Ishikawa (cell line): ENCODE results near the gene SBF1.

ENCODE experiments used
- CEBPB ChIP-seq: IDR thresholded peaks from 2 replicates; pipeline ENCODE4 v1.6.1; 2012
- CREB1 ChIP-seq: IDR thresholded peaks from 2 replicates; pipeline ENCODE4 v1.6.1; 2012; ENCODE audit warnings: low read depth
- EGR1 ChIP-seq: IDR thresholded peaks from 2 replicates; pipeline ENCODE4 v1.6.1; 2012
- EP300 ChIP-seq: IDR thresholded peaks from 2 replicates; pipeline ENCODE4 v1.6.1; 2012; ENCODE audit warnings: borderline replicate concordance
- FOXM1 ChIP-seq: IDR thresholded peaks from 2 replicates; pipeline ENCODE4 v1.6.1; 2012; ENCODE audit warnings: low read depth, borderline replicate concordance
- MAX ChIP-seq: IDR thresholded peaks from 2 replicates; pipeline ENCODE4 v1.6.1; 2012
- NFIC ChIP-seq: IDR thresholded peaks from 2 replicates; pipeline ENCODE4 v1.6.1; 2012
- RAD21 ChIP-seq: IDR thresholded peaks from 2 replicates; pipeline ENCODE4 v1.6.1; 2012; ENCODE audit warnings: low read depth
- REST ChIP-seq: IDR thresholded peaks from 2 replicates; pipeline ENCODE4 v1.6.1; 2012; ENCODE audit warnings: low read depth, mild to moderate bottlenecking
- TAF1 ChIP-seq: IDR thresholded peaks from 2 replicates; pipeline ENCODE4 v1.6.1; 2012; ENCODE audit warnings: low read depth, mild to moderate bottlenecking
- TCF12 ChIP-seq: IDR thresholded peaks from 2 replicates; pipeline ENCODE4 v1.6.1; 2012; ENCODE audit warnings: low read depth
- TEAD4 ChIP-seq: IDR thresholded peaks from 2 replicates; pipeline ENCODE4 v1.6.1; 2012
- USF1 ChIP-seq: IDR thresholded peaks from 2 replicates; pipeline ENCODE4 v1.6.1; 2012
- YY1 ChIP-seq: IDR thresholded peaks from 2 replicates; pipeline ENCODE4 v1.6.1; 2012; ENCODE audit warnings: low read depth
- ZBTB7A ChIP-seq: IDR thresholded peaks from 2 replicates; pipeline ENCODE4 v1.6.1; 2012; ENCODE audit warnings: low read depth

Gene SBF1

GRCh38 chr22:50506611-50507420 is 32.0 kb upstream of the SBF1 start:
- TF ChIP-seq EP300 (no peak), TEAD4 (no peak), REST (no peak), CREB1 (no peak), TCF12 (no peak), FOXM1 (no peak), MAX (no peak), TAF1 (no peak), RAD21 (no peak), USF1 (no peak), EGR1 (no peak), NFIC (no peak), YY1 (no peak), CEBPB (no peak), ZBTB7A (no peak)

- TF ChIP-seq MAX (no peak), TAF1 (no peak), USF1 (no peak), EGR1 (no peak), EP300 (no peak), FOXM1 (no peak), TEAD4 (no peak)
These were observed 31.2 kb upstream of the SBF1 start for GRCh38 chr22:50505776-50506610.

GRCh38 chr22:50505276-50505775 is 30.5 kb upstream of the SBF1 start:
- no peak for TF ChIP-seq TCF12
- TF ChIP-seq FOXM1: no peak
- no peak for TF ChIP-seq TEAD4
- TF ChIP-seq TAF1: no peak
- TF ChIP-seq EGR1: no peak
- no peak for TF ChIP-seq USF1
- no peak for TF ChIP-seq REST
- no peak for TF ChIP-seq YY1

GRCh38 chr22:50504369-50505211 is 29.8 kb upstream of the SBF1 start:
- TF ChIP-seq TAF1 (no peak), CREB1 (no peak), RAD21 (no peak), CEBPB (no peak), NFIC (no peak), ZBTB7A (no peak), FOXM1 (no peak), USF1 (no peak), TEAD4 (no peak), MAX (no peak)
